H54 (cell line): ENCODE measurements around the gene ITGA6.

ENCODE experiments used
- DNase-seq: peaks from one replicate; pipeline ENCODE4 v3.0.0; 2011; ENCODE audit warnings: low spot score, mixed read lengths; ENCODE audit not compliant: insufficient read length
- FAIRE-seq: peaks from 3 replicates; lab custom pipeline; 2011; peaks lifted over from hg19 to GRCh38; lab: Jason Lieb, UNC
- POLR2A ChIP-seq: IDR thresholded peaks from 2 replicates; pipeline ENCODE4 v1.6.1; 2011; ENCODE audit warnings: low read depth, mild to moderate bottlenecking, low read length

Gene ITGA6

GRCh38 chr2:172403881-172404468 lies 23.4 kb upstream of the ITGA6 start:
- DNase-seq: no peak
- no peak for TF ChIP-seq POLR2A
- no peak for FAIRE-seq

DNA sequence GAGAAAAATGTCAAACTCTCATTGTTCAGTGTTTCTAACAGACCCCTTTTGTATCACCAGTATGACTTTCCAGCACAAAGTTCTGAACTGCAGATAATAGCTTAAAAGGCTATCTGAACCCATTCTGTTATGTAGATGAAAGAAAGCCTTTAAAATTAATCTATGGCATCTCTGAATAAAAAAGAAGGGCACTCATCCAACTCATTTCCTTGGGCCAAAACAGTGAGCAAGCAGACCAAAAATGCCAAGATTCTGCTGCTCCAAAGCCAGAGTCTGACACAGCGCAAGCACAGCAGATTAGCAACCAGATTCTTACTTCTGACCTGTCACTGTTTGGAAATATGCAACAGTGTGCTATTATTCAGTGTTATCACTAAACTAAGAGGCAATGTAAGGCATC lies 22.6 kb upstream of the ITGA6 start:
- no peak for TF ChIP-seq POLR2A
- peak; percentile 23 for DNase-seq
- FAIRE-seq: no peak

- no peak for FAIRE-seq
- no peak for TF ChIP-seq POLR2A
- DNase-seq: no peak
These were observed 21.7 kb upstream of the ITGA6 start for GRCh38 chr2:172405673-172406072.

DNA sequence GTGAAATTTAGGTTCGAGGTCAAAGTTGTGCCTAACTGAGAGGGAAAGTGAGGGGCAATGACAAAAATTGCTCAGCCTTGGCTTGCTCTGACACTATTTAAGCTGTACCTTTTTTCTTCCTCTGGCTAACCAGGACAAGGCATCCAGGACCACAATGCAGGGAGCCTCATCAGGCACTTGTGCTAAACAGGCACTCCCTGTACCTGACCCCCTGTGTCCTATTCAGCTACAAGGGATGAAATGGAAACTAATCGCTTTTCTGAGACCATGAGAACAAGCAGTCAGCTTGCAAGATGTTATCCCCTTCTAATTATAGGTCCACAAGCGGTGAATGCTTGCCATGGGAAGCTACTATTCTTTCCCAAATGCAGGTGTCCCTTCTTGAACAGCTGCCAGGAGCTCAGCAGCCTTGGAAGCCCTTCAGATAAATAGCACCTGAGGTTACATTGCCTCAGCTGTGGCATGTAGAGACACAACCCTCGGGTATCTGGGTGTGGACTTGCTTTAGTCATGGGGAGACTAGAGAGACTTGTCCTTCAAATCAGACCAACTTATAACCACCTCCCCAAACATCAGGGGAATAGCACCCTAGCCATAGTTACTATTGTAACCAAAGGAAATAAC lies 19.1 kb upstream of the ITGA6 start:
- no peak for FAIRE-seq

GRCh38 chr2:172409042-172409441 lies 18.3 kb upstream of the ITGA6 start:
- TF ChIP-seq POLR2A: no peak
- FAIRE-seq: no peak

More for the DNA sequence above, 19.1 kb upstream of the ITGA6 start:
- no peak for TF ChIP-seq POLR2A
- DNase-seq: no peak

GRCh38 chr2:172412984-172413492 lies 14.3 kb upstream of the ITGA6 start:
- DNase-seq (no peak), FAIRE-seq (no peak)
- no peak for TF ChIP-seq POLR2A

More at GRCh38 chr2:172409042-172409441, 18.3 kb upstream of the ITGA6 start:
- no peak for DNase-seq

GRCh38 chr2:172415157-172415864 lies 12.1 kb upstream of the ITGA6 start:
- FAIRE-seq (no peak), DNase-seq (no peak)
- no peak for TF ChIP-seq POLR2A

- FAIRE-seq (no peak), DNase-seq (no peak)
- no peak for TF ChIP-seq POLR2A
These were observed 11.6 kb upstream of the ITGA6 start for GRCh38 chr2:172415865-172416183.

- no peak for DNase-seq
- TF ChIP-seq POLR2A: no peak
- no peak for FAIRE-seq
These were observed 10.8 kb upstream of the ITGA6 start for GRCh38 chr2:172416447-172417058.

GRCh38 chr2:172420216-172420615 lies 7.2 kb upstream of the ITGA6 start:
- no peak for TF ChIP-seq POLR2A
- FAIRE-seq: no peak
- no peak for DNase-seq

DNA sequence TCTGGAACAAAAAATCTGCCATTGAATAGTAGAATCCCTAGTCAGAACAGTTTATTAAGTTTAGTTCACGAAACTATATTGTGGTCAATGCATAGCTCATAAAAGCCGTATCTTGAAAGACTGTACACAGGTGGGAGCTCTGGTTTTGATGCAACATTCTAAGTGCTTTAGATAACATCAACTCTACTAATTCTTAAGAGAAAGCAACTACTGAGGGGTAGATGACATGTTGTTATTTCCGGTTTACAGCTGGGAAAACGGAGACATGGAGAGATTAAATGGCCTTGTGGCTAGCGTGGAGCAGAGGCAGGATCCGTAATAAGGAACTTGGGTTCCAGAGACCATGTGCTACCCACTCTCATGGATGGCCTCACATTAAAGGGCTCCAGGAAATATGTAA lies 4.2 kb upstream of the ITGA6 start:
- FAIRE-seq (no peak), DNase-seq (no peak)
- no peak for TF ChIP-seq POLR2A

DNA sequence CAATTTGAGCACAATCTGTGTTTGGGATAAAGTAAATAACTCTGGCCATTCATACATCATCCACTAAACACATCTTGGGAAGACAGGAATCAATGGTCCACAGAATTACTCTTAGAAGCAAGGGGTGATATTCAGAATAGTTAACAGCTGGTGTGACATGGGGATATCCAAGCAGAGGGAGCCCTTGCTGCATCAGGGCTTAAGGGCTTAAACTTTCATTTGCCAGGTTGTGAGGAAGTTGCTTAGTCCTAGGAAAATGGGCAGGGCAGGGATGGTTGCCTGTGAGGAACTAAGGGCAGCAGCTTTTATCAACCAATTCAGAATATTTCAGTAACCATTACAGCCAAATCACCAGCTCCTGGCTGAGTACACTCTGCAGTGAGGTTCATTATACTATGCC lies 2.0 kb upstream of the ITGA6 start:
- FAIRE-seq (no peak), DNase-seq (no peak)
- TF ChIP-seq POLR2A: no peak

- FAIRE-seq: no peak
- no peak for DNase-seq
- no peak for TF ChIP-seq POLR2A
These were observed 641 bp upstream of the ITGA6 start for GRCh38 chr2:172426635-172427255.

DNA sequence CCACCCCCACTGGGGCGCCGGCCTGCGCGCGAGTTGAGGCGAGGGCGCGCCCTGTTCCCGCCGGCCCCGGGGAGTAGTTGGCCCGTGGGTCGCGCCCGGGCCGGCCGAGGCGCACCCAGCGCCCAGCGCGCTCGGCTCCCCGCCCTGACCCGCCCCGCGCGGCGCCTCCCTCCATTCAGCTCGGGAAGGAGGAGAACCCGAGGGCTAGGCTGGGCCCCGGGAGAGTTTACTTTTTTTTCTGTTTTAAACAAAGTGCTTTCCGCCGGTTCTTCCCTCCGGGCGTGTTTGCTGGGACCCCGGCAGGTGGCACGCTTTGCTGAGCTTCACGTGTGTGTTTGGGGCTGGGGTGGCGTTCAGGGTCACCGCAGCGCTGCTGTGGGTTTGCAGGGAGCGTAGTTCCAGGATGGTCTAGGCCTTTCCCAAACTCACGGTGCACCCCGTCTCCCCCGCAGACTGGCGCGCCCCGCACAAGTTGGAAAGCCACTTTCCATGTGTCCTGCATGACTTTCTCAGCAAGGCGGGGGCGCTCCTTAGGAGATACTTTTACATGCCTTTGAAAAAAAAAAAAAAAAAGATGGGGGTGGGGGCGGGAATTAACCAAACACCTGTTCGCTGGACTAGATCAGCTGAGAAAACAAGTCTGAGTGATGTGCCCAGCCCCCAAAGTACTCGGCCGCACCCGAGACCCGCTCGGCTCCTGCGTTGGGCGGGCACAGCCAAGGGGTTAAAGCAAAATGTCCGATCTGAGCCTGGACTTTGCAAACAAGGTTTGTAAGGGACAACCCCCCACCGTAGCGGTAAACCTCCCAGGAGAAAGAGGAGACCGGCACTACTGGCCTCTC lies 825 bp downstream of the ITGA6 start:
- no peak for TF ChIP-seq POLR2A
- FAIRE-seq (no peak), DNase-seq (no peak)
